Right kidney (tissue), 1 donor: ENCODE data around the gene RNF144A.
"Not testable (repeated sequence)": the region's sequence is repeated elsewhere in the genome, so short reads cannot be mapped to it uniquely, and the experiment has no call there.

ENCODE experiments used
- DNase-seq: peaks from one replicate; pipeline ENCODE4 v3.0.0-alpha.2; 2016

Gene RNF144A

DNA sequence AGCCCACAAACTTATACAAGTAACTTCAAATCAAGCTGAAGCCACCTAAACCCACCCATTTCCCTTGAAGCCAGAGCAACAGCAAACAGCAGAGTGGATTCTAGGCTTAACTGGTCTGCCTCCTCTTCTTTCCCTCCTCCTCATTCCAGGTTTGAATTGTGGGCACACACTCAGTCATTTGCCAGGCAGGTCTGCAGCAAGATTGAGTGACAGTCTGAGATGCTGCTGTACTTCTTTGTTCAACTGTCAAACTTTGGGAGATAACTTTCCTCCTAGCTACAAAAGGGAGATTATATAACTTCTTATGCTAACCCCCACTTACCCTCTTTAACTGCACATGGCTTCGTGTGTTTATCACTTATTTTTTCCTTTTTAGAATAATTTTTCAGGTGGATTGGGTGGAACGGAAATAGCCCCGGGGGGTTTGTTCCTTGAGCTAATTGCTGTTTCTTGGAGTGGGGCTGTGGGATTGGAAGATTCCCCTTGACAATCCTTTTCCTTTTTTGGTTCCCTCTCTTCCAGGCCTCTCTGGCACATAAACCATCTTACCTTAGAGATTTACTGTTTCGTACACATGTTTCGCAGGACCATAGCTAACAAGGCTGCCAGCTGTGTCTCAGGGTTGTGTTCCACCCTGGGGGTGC lies 55.0 kb downstream of the RNF144A start:
- no peak for DNase-seq

DNA sequence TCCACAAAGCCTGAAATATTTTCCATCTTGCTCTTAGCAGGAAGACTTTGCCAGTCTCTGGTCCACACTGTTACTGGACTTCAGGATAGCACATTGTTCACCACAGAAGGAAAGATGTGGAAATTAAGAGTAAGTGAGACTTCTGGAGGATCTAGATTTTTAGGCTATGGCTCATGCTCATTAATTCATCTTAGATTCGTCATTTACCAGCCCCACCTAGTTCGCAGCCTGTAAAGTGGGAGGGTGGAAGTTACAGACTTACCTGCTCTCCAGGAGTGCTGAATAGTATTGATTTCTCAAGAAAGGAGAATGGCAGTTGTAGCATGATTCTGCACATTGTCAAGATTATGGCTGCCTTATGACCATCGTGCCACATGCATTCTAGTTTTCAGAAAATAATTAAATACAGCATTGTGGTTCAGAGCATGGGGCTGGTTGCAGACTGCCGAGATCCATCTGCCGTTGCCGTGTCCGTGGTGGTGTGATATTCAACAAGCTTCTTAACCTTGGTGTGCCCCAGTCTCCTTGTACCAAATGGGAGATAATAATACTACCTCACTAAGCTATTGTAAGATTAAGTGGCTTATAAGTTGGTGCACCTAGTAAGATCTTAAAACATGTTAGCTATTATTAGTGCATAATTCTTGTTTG lies 56.8 kb downstream of the RNF144A start:
- no peak for DNase-seq

DNA sequence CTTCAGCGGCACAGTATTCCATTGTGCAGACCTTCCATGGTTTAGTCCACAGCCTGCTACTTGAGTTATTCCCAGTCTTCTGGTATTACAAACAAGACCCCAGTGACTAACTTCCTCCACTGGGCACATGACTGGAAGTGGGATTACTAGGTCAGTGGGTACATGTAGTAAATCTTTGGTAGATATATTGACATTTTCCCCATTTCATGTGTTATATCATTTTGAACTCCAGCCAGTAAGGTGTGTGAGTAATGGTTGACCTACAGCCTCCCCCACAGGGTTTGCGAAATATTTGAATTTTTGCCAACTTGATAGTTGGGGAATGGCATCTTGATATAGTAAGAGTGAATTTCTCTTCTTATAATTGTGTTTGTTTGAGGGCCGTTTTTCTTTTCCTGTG lies 58.8 kb downstream of the RNF144A start:
- no peak for DNase-seq

- no peak for DNase-seq
Observed at GRCh38 chr2:6977113-6977741, 60.0 kb downstream of the RNF144A start.

- DNase-seq = no peak
Observed at GRCh38 chr2:6977786-6978185, 60.6 kb downstream of the RNF144A start.

DNA sequence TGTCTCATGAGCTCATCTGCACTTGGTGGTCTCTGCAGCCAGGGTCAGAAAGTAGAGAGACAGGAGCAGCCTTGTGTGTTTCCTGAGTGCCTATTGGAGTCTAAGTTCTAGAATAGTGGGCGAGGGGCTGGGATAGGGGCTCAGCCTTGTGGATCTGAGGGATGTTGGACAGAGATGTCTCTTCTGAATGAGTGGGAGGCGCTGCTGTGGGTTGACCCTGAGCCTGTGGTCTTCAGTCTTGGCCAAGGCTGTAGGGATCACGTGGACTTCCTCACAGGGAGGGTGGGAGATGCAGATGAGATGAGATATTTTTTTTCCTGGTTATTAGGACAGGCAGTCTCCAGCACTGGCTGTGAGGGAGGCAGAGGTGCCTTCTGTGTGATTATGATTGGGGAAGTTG lies 61.8 kb downstream of the RNF144A start:
- no peak for DNase-seq

DNA sequence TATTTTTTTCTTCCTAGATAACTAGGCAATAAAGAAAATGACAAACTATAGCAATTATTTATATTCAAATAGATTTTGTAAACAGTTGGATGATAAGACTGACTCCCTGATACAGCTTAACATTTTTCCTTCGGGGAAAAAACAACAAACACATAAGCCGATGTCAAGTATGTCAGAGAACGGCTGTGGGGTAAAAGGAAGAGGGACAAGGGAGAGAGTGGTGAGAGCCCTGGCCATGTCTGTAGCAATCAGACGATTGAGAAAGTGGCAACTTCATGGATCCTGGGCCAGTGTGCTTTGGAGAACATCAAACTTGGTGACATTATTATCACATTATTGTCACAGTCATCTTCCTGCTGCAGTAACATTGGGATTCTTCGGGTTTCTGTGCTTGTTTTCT lies 65.2 kb downstream of the RNF144A start:
- DNase-seq = no peak

GRCh38 chr2:6982934-6983589 lies 65.8 kb downstream of the RNF144A start:
- no peak for DNase-seq

- DNase-seq = no peak
Observed at GRCh38 chr2:6986301-6986911, 69.2 kb downstream of the RNF144A start.

DNA sequence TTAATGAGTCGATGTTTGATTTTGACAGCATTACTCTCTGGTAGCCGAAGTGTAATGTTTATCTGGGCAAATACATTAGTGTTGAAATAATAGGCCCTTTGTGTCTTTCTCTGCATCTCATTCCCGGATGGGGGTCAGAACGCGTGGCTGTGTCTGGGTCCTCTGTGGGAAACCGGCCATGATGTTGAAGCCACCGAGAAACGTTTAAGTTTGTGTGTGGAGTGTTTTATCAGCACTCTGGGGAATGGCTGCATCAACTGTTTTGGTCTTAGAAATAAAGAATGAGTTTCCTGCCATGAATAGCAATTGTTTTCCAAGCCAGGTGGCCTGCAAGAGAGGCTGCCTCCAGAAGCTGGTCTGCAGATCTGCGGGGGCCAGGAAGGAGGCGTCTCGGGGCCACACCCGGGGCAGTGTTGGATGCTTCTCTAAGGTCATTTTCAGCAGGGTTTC lies 69.7 kb downstream of the RNF144A start:
- DNase-seq = no peak

DNA sequence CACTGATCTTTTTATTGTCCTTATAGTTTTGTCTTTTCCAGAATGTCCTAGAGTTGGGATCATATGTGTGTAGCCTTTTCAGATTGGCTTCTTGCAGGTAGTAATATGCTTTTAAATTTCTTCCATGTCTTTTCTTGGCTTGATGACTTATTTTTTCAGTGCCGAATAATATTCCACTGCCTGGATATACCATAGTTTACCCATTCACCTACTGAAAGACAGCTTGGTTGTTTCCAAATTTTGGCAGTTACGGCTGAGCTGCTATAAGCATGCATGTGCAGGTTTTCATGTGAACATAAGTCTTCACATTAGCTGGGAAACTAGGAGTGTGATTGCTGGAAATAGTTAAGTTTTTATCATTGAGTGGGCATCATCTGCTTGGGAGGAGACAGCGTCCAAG lies 73.7 kb downstream of the RNF144A start:
- no peak for DNase-seq

- no peak for DNase-seq
Observed at GRCh38 chr2:6992794-6993228, 75.6 kb downstream of the RNF144A start.

GRCh38 chr2:6993229-6993640 lies 76.0 kb downstream of the RNF144A start:
- DNase-seq = no peak

- no peak for DNase-seq
Observed at GRCh38 chr2:6993936-6994335, 76.7 kb downstream of the RNF144A start.

GRCh38 chr2:6994536-6995128 lies 77.4 kb downstream of the RNF144A start:
- DNase-seq = no peak

- DNase-seq = no peak
Observed at GRCh38 chr2:6995391-6996097, 78.3 kb downstream of the RNF144A start.

GRCh38 chr2:6999211-6999877 lies 82.1 kb downstream of the RNF144A start:
- no peak for DNase-seq

DNA sequence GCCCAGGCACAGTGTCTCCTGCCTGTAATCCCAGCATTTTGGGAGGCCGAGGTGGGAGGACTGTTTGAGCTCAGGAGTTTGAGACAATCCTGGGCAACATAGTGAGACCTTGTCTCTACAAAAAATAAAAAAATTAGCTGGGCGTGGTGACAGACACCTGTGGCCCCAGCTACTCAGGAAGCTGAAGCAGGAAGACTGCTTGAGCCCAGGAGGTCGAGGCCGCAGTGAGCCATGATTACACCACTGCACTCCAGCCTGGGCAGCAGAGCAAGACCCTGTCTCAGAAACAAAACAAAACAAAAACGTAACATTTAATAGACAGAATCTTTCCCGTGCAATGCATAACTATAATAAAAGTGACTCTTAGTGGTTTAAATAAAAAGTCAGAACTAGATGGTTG lies 84.2 kb downstream of the RNF144A start:
- DNase-seq = not testable (repeated sequence)

DNA sequence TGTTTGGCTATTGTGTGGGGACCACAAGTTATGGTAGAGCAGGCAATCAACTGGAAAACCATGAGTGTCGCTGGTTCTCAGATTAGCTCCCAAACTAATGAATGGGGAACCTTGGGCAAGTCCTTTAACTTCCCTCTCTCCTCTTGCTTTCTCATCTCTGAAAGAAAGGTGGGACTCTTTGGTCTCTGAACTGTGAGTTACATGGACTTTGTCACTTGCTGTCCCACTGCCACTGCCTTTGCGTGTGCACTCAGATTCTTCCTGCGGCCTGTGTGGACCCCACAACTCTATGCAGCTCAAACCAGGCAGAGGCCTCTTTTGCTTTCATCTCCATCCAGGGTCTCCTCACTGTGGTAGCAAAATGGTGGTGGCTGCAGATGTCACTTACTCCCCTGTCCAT lies 86.7 kb downstream of the RNF144A start:
- no peak for DNase-seq

GRCh38 chr2:7004636-7005035 lies 87.4 kb downstream of the RNF144A start:
- no peak for DNase-seq

- no peak for DNase-seq
Observed at GRCh38 chr2:7007488-7007845, 90.3 kb downstream of the RNF144A start.
